Lower leg skin (tissue), 3 donors: ENCODE data around the gene CEP170.
"Not testable (repeated sequence)": the region's sequence is repeated elsewhere in the genome, so short reads cannot be mapped to it uniquely, and the experiment has no call there.

Experiments used
- CTCF ChIP-seq, 3 donors: fragments of 450-650 bp; IDR thresholded peaks; one replicate each; pipeline ENCODE4 v1.5.1; 2016; ENCODE audit warnings: antibody characterized with exemption in 3 of 3, mild to moderate bottlenecking in 3 of 3, moderate library complexity in 2 of 3
- POLR2A ChIP-seq, 2 donors: fragments of 450-650 bp; IDR thresholded peaks; one replicate each; pipeline ENCODE4 v1.6.1; 2016 to 2017; ENCODE audit warnings: antibody characterized with exemption in 2 of 2, mild to moderate bottlenecking in 1 of 2, moderate library complexity in 1 of 2

- not testable (repeated sequence) for TF ChIP-seq CTCF, POLR2A (IDR thresholded peaks at IDR 0.05)
Measured at GRCh38 chr1:243147351-243147750, 107.7 kb downstream of the CEP170 start.
